Measurements from ENCODE around the gene GLRA1.
"Not testable (repeated sequence)": the region's sequence is repeated elsewhere in the genome, so short reads cannot be mapped to it uniquely, and the experiment has no call there.

Gene GLRA1

DNA sequence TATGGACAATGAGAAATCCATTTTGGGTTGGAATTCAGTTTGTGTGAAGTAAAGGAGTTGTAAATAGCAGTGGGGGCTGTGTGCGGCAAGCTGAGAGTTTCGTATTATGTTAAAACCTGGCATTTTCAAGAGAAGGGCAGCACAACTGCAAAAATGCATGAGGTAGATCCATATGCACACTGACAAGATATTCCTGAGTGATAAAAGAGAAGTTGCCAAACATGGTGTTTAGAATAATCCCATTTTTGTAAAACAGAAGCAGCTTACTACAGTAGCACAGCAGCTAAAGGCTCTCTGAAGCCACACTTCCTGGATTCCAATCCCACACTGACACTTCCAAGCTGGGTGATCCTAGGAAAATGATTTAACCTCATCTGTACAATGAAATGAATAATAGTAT, 11.2 kb downstream of the GLRA1 start:
- DNase-seq, result no peak

DNA sequence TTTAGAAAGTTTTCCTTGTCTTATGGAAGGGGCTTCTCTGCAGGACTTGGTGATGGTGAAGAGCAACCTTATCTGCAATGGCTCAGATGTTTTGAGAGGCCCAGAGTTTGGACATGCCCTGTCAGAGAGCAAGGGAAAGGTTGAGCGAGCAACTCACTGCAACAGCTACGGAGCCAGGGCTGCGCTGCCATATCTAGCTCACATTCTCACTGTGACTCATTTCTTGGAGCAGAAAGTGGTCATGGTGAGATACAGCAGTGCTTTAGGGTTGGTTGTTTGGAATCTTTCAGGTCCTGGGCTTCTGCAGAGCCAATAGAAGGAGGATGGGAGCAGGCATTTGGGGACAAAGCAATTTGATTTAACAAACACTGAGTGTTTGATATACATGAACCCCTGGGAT, 12.3 kb downstream of the GLRA1 start:
- no peak for DNase-seq

DNA sequence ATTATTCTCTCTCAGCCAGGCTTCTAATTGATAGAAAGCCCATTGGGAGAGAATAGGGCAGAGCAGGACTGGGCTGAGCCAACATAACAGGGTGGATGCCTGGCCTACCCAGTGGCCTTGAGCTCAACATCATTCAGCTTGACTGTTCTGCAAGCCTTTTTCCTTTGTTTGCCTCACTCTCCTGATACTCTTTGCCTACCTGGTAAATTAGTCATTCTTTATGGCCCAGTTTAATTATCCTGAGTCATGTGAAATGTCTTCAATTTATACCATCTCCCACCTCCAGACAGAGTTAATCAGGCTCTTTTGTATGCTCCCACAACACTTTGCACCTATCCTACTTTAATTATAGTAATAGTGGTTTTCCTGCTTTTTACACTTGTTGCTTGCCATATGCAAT, 13.6 kb downstream of the GLRA1 start:
- DNase-seq, result no peak

DNA sequence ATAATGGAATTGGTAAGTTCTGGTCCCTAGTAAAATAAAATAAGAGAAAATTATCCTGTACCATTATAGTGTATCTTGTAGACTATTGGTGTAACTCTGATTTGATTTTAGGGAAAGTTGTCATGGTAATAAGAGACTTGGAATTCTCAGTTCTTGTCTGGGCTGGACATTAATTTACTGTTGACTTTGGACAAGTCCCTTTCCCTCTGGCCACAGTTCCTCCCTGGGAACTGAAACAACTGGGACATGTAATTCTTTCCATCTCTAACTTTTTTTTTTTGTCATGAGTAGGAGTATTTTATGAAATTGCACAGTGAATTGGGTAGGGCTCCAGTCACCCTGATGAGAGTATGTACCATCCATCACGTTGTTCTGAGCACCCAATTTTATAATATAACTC, 15.0 kb downstream of the GLRA1 start:
- no peak for DNase-seq

DNA sequence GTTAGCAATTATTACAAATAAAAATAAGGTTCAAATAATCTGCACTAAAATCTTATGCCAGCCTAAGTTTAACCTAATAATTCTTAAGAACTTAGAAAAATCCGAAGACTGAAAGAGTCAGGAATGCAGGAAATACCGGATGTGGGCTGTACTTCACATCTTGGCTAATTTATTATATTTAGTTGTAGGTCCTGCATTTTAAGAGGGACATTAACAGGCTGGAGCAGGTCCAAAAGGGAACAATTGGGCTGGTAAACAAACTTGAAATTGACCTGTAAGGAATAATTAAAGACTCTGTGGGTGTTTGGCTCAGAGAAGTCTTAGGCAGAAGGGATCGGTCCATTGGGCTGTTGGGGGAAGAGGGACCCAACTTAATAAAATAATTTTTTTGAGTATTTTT, 18.4 kb downstream of the GLRA1 start:
- peak; percentile 40 for DNase-seq

DNA sequence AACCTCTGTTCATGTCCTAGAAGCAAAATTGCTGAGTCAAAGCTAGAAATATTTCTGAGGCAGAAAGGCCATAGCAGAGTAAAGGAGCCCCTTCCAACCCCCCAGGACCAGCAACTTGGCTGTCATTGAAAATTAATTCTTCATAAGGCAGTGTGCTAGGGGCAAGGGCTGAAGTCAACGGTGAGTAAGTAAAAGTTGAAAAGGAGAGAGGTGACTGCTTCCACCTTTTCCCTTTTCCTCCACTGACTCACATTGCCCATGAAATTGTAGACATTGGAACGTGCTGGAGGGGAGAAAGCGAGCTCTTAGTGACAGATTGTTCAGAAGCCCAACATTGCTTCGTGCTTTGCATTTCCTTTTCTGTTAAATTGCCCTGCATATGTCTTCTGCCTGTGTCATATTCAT, 19.1 kb downstream of the GLRA1 start:
- peak; percentile 38 for DNase-seq

DNA sequence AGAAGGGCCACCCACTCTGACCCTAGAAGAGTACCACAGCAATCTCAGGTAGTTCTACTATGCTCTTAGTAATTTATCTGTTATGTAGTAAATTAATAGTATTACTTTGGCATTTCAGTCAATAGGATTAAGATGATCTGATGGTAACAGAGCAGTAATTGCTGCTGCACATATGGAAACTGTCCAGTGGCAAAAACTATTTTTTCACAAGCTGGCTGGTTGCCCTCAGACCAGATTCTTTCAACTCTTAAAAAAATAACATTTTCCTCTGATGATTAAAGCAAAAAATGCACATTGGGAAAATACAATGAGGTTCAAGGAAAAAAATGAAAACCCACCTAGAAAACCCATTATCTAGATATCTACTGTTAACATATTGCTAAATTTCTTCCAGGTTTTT, 19.7 kb downstream of the GLRA1 start:
- peak; percentile 60 for DNase-seq

DNA sequence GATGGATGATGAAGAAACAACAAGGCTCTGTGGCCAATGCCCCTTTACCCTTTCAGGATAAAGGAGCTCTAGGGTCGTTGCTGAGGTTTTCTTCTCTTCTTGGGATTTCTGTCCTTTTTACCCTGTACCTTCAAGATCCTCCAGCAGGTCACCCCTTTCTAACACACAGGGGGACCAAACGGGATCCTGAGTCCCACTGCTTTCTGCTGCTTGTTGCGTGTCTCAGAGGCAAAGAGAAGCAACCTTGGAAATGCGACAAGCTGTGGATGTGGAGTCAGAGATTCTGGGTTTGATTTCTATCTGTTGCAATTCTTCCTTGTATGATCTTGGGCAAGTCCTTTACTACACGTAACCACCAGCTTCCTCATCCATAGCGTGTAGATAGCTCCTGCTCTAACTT, 20.5 kb downstream of the GLRA1 start:
- DNase-seq, result no peak

DNA sequence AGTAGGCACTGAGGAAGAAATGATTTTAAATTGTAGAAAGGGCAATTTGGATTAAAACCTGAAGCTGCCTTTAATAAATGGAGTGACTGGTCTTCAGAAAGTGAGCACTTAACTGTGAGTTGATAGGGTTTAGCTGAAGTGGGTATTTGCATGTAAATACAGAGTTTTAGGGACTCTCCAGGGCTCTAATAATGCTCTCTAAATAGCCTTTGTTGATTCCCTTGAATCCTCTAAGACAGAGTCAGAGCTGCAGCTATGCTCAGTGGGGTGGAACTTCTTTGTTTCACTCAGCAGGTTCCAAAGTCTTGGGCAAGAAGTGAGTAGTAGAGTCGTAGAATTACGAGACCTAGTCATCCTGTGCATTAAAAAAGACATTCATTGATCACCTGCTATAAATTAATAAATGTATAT, 21.4 kb downstream of the GLRA1 start:
- no peak for DNase-seq

DNA sequence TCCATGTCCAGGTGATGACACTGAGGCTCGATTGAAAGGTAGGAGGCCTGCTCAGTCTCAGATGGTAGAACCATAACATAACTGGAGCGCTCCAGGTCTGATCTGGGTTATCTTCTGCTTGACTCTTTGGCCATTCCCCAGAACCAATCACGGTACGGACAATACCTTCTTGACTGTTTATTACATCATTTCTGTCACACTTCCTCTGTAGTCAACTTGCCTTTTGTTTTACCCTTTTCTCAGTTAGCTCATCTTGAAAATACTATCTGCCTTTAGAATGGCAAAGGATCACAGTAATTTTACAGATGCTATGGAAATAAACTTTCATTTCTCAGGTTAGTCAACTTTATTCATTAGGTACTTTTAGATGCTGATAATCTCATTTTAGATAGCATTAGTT, 22.4 kb downstream of the GLRA1 start:
- DNase-seq, result no peak

DNA sequence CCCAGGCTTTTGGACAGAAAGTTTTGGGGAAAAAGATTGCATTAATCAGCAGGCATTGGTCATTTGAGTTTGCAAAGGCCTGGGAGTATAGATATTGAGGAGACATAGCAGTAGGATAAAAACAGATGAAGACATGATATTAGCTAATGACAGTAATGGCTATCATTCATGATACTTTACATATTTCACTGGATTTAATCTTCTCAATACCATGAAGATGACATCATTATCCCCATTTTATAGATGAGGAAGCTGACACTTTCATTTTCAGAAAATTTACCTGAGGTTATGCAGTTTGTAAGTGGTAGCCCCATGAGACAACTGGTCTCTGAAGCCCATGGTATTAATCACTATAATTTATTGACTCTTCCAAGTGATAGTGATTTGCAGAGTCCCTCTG, 23.0 kb downstream of the GLRA1 start:
- DNase-seq, result no peak

DNA sequence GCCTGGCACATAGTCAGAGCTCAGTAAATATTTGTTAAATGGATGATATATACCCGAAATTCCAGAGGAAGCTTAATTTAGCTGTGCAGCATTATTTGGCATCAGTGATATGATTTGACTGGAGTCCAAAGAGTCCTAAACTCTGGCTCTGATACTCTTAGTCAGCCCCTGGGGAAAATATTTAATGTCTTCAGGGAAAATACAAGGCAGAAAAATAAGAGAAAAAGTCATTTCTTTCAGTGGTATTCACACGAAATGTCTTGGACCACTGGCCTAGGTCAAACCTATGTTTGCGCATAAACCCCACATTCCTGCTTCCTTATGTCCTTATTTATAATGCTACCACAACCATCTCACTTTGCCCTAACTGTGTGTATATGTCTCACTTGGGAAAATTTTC, 23.8 kb downstream of the GLRA1 start:
- peak; percentile 76 for DNase-seq

DNA sequence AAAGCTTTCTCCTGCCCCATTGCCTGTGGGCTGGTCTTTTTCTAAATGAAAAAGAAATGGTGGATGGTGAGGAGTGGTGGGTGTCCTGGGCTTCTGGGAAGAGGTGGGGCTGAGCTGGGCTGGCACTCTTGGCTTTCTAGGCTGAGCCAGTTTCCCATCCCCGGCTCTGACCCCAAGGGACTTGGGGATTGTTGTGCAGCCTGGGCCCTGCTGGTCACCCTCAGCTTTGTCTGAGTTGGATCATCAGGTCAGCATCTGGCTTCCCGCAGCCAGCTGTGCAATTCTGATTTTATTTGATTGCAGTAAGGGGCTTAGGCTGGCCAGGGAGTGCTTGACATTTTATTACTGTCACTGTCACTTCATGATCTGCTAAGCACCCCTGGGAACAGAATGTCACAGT, 25.3 kb downstream of the GLRA1 start:
- DNase-seq, result no peak

DNA sequence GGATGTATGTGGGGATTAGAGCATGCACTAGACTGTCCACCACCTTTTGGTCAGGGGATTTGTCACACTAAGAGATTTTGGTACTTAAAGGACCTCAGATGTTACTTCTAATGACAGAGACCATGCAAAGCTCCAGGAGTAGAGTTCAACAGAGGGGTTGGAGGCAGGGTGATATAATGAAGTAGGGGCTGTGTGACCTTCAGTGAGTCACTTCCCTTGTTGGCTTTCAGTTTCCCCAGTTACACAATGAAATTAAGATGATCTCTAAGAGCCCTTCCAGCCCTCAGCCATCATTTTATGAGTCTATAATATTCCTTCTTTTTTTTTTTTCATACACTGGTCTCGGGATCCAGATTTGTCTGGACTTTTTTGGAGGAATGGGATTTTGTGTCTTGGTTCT, 26.8 kb downstream of the GLRA1 start:
- DNase-seq, result no peak

DNA sequence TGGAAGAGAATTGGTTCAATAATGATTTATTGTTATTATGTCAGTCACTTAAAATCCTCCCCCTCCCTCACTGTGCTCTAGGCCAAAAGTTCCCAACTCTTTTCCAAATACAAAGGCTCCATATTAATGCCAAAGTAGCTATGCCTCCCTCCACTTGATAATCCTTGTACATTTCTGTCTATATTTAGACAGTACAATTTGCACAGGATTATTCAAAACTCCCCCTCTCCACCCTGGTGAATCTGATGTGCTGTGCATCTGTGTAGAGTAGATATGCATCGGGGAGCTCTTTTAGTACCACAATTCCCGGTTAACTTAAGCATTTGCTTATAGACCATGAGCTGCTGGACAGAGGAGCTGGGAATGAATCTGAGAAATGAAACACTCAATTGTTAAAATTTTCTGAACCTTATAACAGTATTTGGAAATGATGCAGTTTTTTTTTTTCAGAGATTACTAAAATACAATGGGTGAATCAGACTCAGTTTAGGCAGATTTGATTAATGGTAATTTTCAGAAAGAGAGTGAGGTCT, 27.6 kb downstream of the GLRA1 start:
- DNase-seq, result no peak

DNA sequence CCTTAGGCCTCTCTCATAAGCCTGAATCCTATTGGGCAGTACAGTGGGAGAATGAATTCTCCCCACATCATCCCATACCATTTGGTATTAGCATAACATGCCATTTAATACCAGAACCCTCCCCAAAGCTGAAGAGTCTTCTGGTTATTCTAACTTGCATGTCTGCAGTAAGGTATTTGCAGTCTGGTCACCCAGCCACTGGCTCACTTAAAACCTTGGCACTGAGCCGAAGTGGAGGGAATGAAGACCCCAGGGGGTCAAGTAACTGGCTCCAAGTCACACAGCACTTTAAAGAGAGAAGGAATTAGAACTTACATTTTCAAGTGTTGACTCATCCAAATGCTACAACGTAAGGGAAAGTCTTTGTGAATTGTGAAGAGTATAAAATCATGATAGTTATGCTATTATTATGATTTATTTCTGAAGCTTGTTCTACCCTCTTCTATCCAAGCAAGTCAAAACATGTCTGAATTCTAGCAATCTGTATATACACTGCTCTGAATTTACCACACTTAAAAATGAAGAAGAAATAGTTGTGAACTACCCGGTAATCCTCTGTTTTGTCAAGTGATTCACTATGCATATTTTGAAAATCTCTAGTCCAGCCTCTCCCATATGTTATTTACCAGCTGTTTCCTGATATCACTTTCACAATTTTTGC, 28.5 kb downstream of the GLRA1 start:
- peak; percentile 99 for DNase-seq

DNA sequence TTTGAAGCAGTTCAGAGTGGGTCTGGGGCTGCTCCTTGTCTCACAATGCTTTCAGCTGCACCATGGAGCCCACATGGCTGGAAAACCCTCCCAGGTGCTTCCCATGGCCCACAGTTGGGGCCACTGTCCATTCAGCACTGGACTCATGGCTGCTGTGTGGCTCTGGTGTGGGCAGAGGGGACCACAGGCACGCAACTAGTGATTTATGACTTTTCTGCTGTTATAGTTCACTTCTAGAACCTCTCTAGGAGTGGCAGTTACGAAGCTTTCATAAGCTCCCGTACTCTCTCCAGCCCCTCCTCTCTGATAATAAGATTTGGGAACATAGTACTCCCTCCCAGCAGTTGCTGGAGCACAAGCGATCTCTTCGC, 29.0 kb downstream of the GLRA1 start:
- DNase-seq, result no peak

DNA sequence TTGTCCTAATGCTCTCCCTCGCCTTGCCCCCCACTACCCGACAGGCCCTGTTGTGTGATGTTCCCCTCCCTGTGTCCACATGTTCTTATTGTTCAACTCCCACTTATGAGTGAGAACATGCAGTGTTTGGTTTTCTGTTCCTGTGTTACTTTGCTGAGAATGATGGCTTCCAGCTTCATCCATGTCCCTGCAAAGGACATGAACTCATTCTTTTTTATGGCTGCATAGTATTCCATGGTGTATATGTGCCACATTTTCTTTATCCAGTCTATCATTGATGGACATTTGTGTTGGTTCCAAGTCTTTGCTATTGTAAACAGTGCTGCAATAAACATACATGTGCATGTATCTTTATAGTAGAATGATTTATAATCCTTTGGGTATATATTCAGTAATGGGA, 31.2 kb downstream of the GLRA1 start:
- DNase-seq, result not testable (repeated sequence)

DNA sequence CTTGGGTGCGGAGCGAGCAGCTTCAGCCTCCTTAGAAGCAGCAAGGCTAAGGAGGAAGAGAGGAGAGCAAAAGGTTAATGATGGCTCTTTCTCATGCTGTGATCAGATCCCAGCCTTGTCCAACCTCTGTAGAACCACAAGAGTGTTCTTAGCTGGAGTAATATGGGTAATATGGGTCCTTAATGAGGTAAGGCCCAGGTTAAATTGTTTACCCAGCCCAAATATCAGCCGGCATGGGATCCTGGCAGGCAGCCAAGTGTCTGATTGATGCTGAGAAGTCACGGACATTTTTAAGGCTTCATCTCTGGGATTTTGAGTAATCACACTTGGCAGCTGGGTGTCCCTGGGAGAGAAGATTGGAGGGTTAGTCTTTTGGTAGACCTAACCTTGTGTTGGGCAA, 32.3 kb downstream of the GLRA1 start:
- DNase-seq, result no peak

DNA sequence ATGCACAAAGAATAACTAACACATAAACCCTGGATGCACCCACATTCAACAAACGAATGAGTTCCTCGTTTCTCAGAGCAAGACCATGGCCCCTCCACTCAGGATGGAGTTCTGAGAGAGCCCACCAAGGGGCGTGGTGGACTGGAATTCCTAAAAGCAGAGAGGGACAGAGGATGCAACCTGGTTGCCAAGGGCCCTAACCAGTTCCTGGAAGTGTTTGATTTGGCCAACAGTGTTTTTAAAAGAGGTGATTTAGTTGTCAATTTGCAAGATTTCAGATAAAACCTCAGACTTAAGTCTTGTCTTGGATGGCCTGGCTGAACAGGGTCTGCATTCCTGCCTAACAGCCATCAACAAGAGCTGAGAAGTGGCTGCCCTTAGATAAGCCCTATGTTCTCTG, 34.4 kb downstream of the GLRA1 start:
- DNase-seq, result no peak

DNA sequence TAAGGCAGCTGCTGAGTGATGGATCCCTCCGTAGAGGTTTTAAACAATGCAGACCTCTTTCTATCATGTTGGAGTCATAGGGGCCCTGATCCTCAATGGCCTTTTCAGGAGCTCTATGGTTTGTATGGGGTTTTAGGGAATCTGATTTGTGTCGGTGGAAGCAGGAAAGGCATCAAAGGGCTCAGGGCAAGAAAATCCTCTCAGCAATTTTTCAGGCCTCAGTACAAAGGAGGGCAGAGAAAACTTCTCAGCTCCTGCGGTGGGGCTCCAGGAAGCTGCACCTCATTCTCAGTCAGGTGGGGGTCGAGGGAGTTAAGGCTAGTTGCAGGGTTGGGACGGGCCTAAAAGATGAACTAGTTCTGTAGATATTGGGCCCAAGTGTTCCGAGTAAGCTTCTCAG, 35.0 kb downstream of the GLRA1 start:
- DNase-seq, result no peak

DNA sequence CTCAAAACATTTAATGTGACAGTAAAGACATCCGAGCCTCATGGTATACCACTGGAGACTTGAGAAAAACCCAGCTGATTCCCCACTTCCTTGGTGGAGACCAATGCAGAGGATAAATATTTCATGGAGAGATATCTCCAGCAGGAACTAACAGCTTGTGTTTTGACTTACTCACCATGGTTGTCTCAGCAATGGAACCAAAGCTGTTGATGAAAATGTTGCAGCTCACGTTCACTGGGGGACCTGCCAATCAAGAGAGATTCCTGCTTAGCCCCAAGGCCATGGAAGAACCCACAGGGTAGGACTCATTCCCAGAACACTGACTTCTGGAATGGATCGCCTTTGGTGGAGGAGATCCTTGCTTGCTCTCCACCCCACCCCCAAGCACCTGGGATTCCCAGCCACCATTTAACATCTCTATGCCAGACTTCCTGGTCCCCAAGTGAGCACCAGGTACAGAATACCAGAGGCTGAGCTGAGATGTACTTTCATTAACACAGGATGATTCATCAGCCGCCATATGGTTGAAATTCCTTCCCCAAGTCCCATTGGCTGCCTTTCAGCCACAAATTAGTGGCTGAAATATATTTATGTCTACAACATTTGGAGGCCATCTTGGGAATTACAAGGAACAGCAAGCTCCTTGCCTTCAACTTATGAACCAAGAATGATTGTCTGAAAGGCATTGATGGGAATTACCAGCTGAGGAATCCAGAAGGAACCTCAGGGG, 37.9 kb downstream of the GLRA1 start:
- no peak for DNase-seq

DNA sequence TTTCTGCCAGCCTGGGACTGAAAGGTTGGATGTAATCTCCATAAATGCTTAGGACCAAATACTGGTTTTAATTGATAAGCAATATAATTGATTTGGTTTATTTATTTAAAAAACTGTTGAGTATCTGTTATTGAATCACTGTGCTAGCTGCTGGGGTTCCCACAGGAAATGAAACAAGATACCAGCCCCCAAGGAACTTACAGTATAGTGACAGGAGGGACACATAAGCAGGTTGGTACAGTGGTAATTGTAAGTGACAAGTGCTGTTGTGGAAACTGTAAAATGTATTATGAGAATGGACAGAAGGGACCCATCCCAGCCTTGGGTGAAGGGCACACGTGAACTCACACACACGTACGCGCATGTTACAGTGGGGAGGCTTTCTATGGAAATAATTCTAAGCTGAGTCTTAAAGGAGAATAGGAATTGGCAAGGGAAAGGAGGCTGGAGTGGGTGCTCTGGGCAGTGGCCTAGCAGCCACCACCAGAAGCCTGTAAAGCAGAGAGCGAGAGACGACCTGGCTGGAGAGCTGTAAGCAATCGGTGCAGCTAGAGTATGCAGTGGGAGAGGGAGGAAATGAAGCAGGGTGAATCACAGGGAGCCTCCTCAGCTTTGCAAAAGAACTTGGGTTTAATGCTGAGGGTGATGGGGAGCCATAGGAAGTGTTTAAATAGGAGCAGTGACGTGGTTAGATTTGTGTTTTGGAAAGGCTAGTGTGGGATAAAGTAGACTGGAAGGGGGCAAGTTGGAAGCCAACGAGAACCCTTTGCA, 39.3 kb downstream of the GLRA1 start:
- DNase-seq, result no peak
